ENCODE results near the gene CC2D2B. TPM values are rescaled to one million over a fixed set of nuclear protein-coding genes. Genes with fewer than 3 reads are reported as not detected.

The CC2D2B gene
- total RNA-seq, 2 experiments from 2014 or later: 0.23 TPM; not detected in 1

GRCh38 chr10:96049340-96049739 is 141.6 kb downstream of the CC2D2B start:
- Mint-ChIP-seq H3K4me3 (no peak overlapping the region), H3K36me3 (ENCODE audit: low read depth) (peaks cover 58% of the 10 kb centered on the region), H3K9me3 (ENCODE audit: low read depth) (no peaks in the 10 kb centered on the region), H3K27ac (no peak overlapping the region), H3K4me1 (peaks cover 44% of the 10 kb centered on the region), H3K27me3 (no peaks in the 10 kb centered on the region)
- no peak for DNase-seq
- ChIA-PET CTCF (interaction anchor here (0.6 kb wide), 1 partner anchor 40 kb away, joined by 3 read pairs; no protein-coding TSS in a partner anchor), POLR2A (no interaction called here)
- intact Hi-C loops (cut with DNase I, micrococcal nuclease): no loop called here
- ATAC-seq: no peak

- no peak overlapping the region for H3K27ac Mint-ChIP-seq
- no peak for ATAC-seq
- peaks cover 14% of the 10 kb centered on the region for H3K4me1 Mint-ChIP-seq
- peaks cover 46% of the 10 kb centered on the region for H3K36me3 Mint-ChIP-seq (ENCODE audit: low read depth)
- no peak overlapping the region for H3K4me3 Mint-ChIP-seq
- intact Hi-C loops (cut with DNase I, micrococcal nuclease): no loop called here
- CTCF ChIA-PET: no interaction called here
- no peaks in the 10 kb centered on the region for H3K27me3 Mint-ChIP-seq
- POLR2A ChIA-PET: no interaction called here
- no peak for DNase-seq
- no peaks in the 10 kb centered on the region for H3K9me3 Mint-ChIP-seq (ENCODE audit: low read depth)
Measured at GRCh38 chr10:96053985-96054384, 146.2 kb downstream of the CC2D2B start.

- no peak for ATAC-seq
- Mint-ChIP-seq H3K4me1 (peaks cover 11% of the 10 kb centered on the region), H3K4me3 (no peak overlapping the region), H3K27me3 (no peaks in the 10 kb centered on the region), H3K9me3 (ENCODE audit: low read depth) (no peaks in the 10 kb centered on the region), H3K36me3 (ENCODE audit: low read depth) (peaks cover 48% of the 10 kb centered on the region), H3K27ac (peak overlapping the region; percentile 27)
- CTCF ChIA-PET: interaction anchor here (1.0 kb wide), 1 partner anchor 14 kb away, joined by 3 read pairs; no protein-coding TSS in a partner anchor
- POLR2A ChIA-PET: no interaction called here
- intact Hi-C loops (cut with DNase I, micrococcal nuclease): no loop called here
- no peak for DNase-seq
Measured at GRCh38 chr10:96056787-96057186, 149.0 kb downstream of the CC2D2B start.

GRCh38 chr10:96061232-96061631 is 153.5 kb downstream of the CC2D2B start:
- H3K36me3 Mint-ChIP-seq (ENCODE audit: low read depth): peaks cover 41% of the 10 kb centered on the region

GRCh38 chr10:96072674-96073073 is 164.9 kb downstream of the CC2D2B start:
- Mint-ChIP-seq H3K36me3 (ENCODE audit: low read depth) (no peaks in the 10 kb centered on the region), H3K9me3 (ENCODE audit: low read depth) (no peaks in the 10 kb centered on the region), H3K27me3 (no peaks in the 10 kb centered on the region), H3K4me3 (no peak overlapping the region), H3K27ac (no peak overlapping the region), H3K4me1 (peaks cover 20% of the 10 kb centered on the region)
- POLR2A ChIA-PET: no interaction called here
- CTCF ChIA-PET: no interaction called here
- no peak for ATAC-seq
- DNase-seq: no peak
- intact Hi-C loops (cut with DNase I, micrococcal nuclease): loop anchor here (1.0 kb wide), 3 partner anchors 9 to 58 kb away; partner anchors contain the start of gene ZNF518A (in 1 of the 2)

More at GRCh38 chr10:96061232-96061631, 153.5 kb downstream of the CC2D2B start:
- Mint-ChIP-seq H3K27ac (no peak overlapping the region), H3K9me3 (ENCODE audit: low read depth) (no peaks in the 10 kb centered on the region), H3K4me3 (no peak overlapping the region), H3K27me3 (no peaks in the 10 kb centered on the region), H3K4me1 (peaks cover 21% of the 10 kb centered on the region)
- intact Hi-C loops (cut with DNase I, micrococcal nuclease): no loop called here
- ChIA-PET POLR2A (no interaction called here), CTCF (interaction anchor here (1.0 kb wide), 1 partner anchor 14 kb away, joined by 4 read pairs; no protein-coding TSS in a partner anchor)
- ATAC-seq (no peak), DNase-seq (no peak)

GRCh38 chr10:96073722-96074121 is 165.9 kb downstream of the CC2D2B start:
- no peak overlapping the region for H3K4me3 Mint-ChIP-seq
- peak overlapping the region; percentile 75 for H3K27ac Mint-ChIP-seq
- H3K36me3 Mint-ChIP-seq (ENCODE audit: low read depth): no peaks in the 10 kb centered on the region
- H3K27me3 Mint-ChIP-seq: no peaks in the 10 kb centered on the region
- ATAC-seq: peak; percentile 99
- intact Hi-C loops (cut with DNase I, micrococcal nuclease): loop anchor here (1.0 kb wide), 3 partner anchors 10 to 57 kb away; partner anchors contain the start of gene ZNF518A (in 1 of the 2)
- DNase-seq: peak; percentile 15
- peaks cover 20% of the 10 kb centered on the region for H3K4me1 Mint-ChIP-seq
- H3K9me3 Mint-ChIP-seq (ENCODE audit: low read depth): no peaks in the 10 kb centered on the region
- POLR2A ChIA-PET: no interaction called here
- CTCF ChIA-PET: no interaction called here

GRCh38 chr10:96074776-96075175 is 167.0 kb downstream of the CC2D2B start:
- ChIA-PET POLR2A (no interaction called here), CTCF (no interaction called here)
- intact Hi-C loops (cut with DNase I, micrococcal nuclease): loop anchor here in 1 of 2 experiments (1.0 kb wide), 1 partner anchor 11 kb away; no protein-coding TSS in a partner anchor
- H3K4me1 Mint-ChIP-seq: peaks cover 20% of the 10 kb centered on the region
- peaks cover 4% of the 10 kb centered on the region for H3K36me3 Mint-ChIP-seq (ENCODE audit: low read depth)
- no peaks in the 10 kb centered on the region for H3K27me3 Mint-ChIP-seq
- no peaks in the 10 kb centered on the region for H3K9me3 Mint-ChIP-seq (ENCODE audit: low read depth)
- H3K4me3 Mint-ChIP-seq: no peak overlapping the region
- no peak for ATAC-seq
- no peak for DNase-seq
- no peak overlapping the region for H3K27ac Mint-ChIP-seq

GRCh38 chr10:96075977-96076376 is 168.2 kb downstream of the CC2D2B start:
- POLR2A ChIA-PET: interaction anchor here (0.8 to 1.6 kb wide), 2 partner anchors 14 to 18 kb away, joined by 3 to 5 read pairs; no protein-coding TSS in a partner anchor

GRCh38 chr10:96077156-96077555 is 169.4 kb downstream of the CC2D2B start:
- Mint-ChIP-seq H3K36me3 (ENCODE audit: low read depth) (peaks cover 15% of the 10 kb centered on the region), H3K27me3 (no peaks in the 10 kb centered on the region), H3K27ac (no peak overlapping the region), H3K4me3 (no peak overlapping the region), H3K9me3 (ENCODE audit: low read depth) (no peaks in the 10 kb centered on the region), H3K4me1 (peaks cover 20% of the 10 kb centered on the region)
- CTCF ChIA-PET: interaction anchor here (0.6 kb wide), 1 partner anchor 17 kb away, joined by 3 read pairs; no protein-coding TSS in a partner anchor
- ATAC-seq: no peak
- POLR2A ChIA-PET: no interaction called here
- intact Hi-C loops (cut with DNase I, micrococcal nuclease): no loop called here
- no peak for DNase-seq

More at GRCh38 chr10:96075977-96076376, 168.2 kb downstream of the CC2D2B start:
- no peaks in the 10 kb centered on the region for H3K9me3 Mint-ChIP-seq (ENCODE audit: low read depth)
- H3K36me3 Mint-ChIP-seq (ENCODE audit: low read depth): peaks cover 11% of the 10 kb centered on the region
- DNase-seq (no peak), ATAC-seq (no peak)
- CTCF ChIA-PET: interaction anchor here (0.6 to 1.7 kb wide), 4 partner anchors 8 to 319 kb away, joined by 3 to 8 read pairs (median 4); no protein-coding TSS in a partner anchor
- no peaks in the 10 kb centered on the region for H3K27me3 Mint-ChIP-seq
- no peak overlapping the region for H3K4me3 Mint-ChIP-seq
- H3K27ac Mint-ChIP-seq: no peak overlapping the region
- intact Hi-C loops (cut with DNase I, micrococcal nuclease): no loop called here
- peaks cover 20% of the 10 kb centered on the region for H3K4me1 Mint-ChIP-seq

GRCh38 chr10:96082153-96082552 is 174.4 kb downstream of the CC2D2B start:
- ATAC-seq (peak; percentile 30), DNase-seq (no peak)
- intact Hi-C loops (cut with DNase I, micrococcal nuclease): no loop called here
- Mint-ChIP-seq H3K27me3 (no peaks in the 10 kb centered on the region), H3K4me3 (no peak overlapping the region), H3K27ac (no peak overlapping the region), H3K9me3 (ENCODE audit: low read depth) (no peaks in the 10 kb centered on the region), H3K36me3 (ENCODE audit: low read depth) (peaks cover 17% of the 10 kb centered on the region), H3K4me1 (no peaks in the 10 kb centered on the region)
- ChIA-PET POLR2A (interaction anchor here (0.7 kb wide), 1 partner anchor 48 kb away, joined by 4 read pairs; the partner anchor contains the start of gene ZNF518A), CTCF (interaction anchor here (1.6 to 1.7 kb wide), 2 partner anchors 64 to 65 kb away, joined by 3 to 4 read pairs; no protein-coding TSS in a partner anchor)
